Mesenchymal stem cell (in vitro differentiated cells and primary cell): Measurements from ENCODE around the gene IDNK.
A peak's percentile ranks its signal among the peaks of the same experiment; 100 is the strongest.

Experiments
- DNase-seq: peaks from one replicate; pipeline ENCODE4 v3.0.0-alpha.2; 2013
- H2AFZ ChIP-seq: one replicate; pipeline ENCODE4 v1.6.1; 2013; ENCODE audit warnings: low read depth, mild to moderate bottlenecking, control low read depth, inconsistent platforms, low read length, moderate library complexity
- H2AK5ac ChIP-seq: 2 replicates; pipeline ENCODE4 v1.6.1; 2013; ENCODE audit warnings: low read length, moderate library complexity, mild to moderate bottlenecking, inconsistent platforms; ENCODE audit not compliant: severe bottlenecking
- H2BK120ac ChIP-seq: one replicate; pipeline ENCODE4 v1.6.1; 2013; ENCODE audit warnings: low read depth, mild to moderate bottlenecking, inconsistent platforms, low read length, moderate library complexity
- H2BK12ac ChIP-seq, 2 experiments: one replicate each; pipeline ENCODE4 v1.6.1; 2013; ENCODE audit warnings: inconsistent platforms in 2 of 2, low read length in 2 of 2, mild to moderate bottlenecking in 2 of 2, moderate library complexity in 2 of 2, control low read depth in 1 of 2
- H2BK15ac ChIP-seq: one replicate; pipeline ENCODE4 v1.6.1; 2013; ENCODE audit warnings: mild to moderate bottlenecking, low read depth, inconsistent platforms; ENCODE audit not compliant: poor library complexity, severe bottlenecking
- H2BK5ac ChIP-seq: 2 replicates; pipeline ENCODE4 v1.6.1; 2013; ENCODE audit warnings: low read depth, mild to moderate bottlenecking, low read length, control low read depth, inconsistent platforms; ENCODE audit not compliant: poor library complexity, severe bottlenecking
- H3K14ac ChIP-seq, 2 experiments: one replicate each; pipeline ENCODE4 v1.6.1; 2013; ENCODE audit warnings: inconsistent platforms in 2 of 2, low read length in 2 of 2, control low read depth in 1 of 2, mild to moderate bottlenecking in 1 of 2, moderate library complexity in 1 of 2
- H3K18ac ChIP-seq, 2 experiments: one replicate each; pipeline ENCODE4 v1.6.1; 2013; ENCODE audit warnings: inconsistent platforms in 2 of 2, low read length in 2 of 2, control low read depth in 1 of 2, low read depth in 1 of 2, mild to moderate bottlenecking in 1 of 2
- H3K23ac ChIP-seq, 2 experiments: one replicate each; pipeline ENCODE4 v1.6.1; 2013; ENCODE audit warnings: inconsistent platforms in 2 of 2, low read length in 2 of 2, mild to moderate bottlenecking in 2 of 2, moderate library complexity in 2 of 2, control low read depth in 1 of 2
- H3K27ac ChIP-seq: 2 replicates; pipeline ENCODE4 v1.5.1; 2013; ENCODE audit warnings: mild to moderate bottlenecking, moderate library complexity, low read length, control low read depth, inconsistent platforms; ENCODE audit not compliant: poor library complexity, severe bottlenecking
- H3K27me3 ChIP-seq, 2 experiments: 2 replicates each; pipeline versions ENCODE4 v1.6.1 to v1.7.0; 2013; ENCODE audit warnings: low read length in 2 of 2, mild to moderate bottlenecking in 2 of 2, moderate library complexity in 2 of 2, control low read depth in 1 of 2, inconsistent platforms in 1 of 2; ENCODE audit not compliant: control insufficient read depth in 1 of 2, insufficient read depth in 1 of 2
- H3K36me3 ChIP-seq, 2 experiments: 2 replicates each; pipeline versions ENCODE4 v1.6.1 to v1.7.0; 2013; ENCODE audit warnings: low read length in 2 of 2, control low read depth in 1 of 2, inconsistent platforms in 1 of 2, low read depth in 1 of 2, mild to moderate bottlenecking in 1 of 2; ENCODE audit not compliant: insufficient read depth in 2 of 2, control insufficient read depth in 1 of 2
- H3K4ac ChIP-seq, 2 experiments: one replicate each; pipeline ENCODE4 v1.6.1; 2013; ENCODE audit warnings: inconsistent platforms in 2 of 2, low read length in 2 of 2, mild to moderate bottlenecking in 2 of 2, moderate library complexity in 2 of 2, control low read depth in 1 of 2, low read depth in 1 of 2
- H3K4me1 ChIP-seq: 2 replicates; pipeline ENCODE4 v1.6.1; 2013; ENCODE audit warnings: low read depth, low read length, control low read depth; ENCODE audit not compliant: control insufficient read depth, insufficient read depth
- H3K4me2 ChIP-seq: 2 replicates; pipeline ENCODE4 v1.6.1; 2013; ENCODE audit warnings: low read length, mild to moderate bottlenecking, inconsistent platforms; ENCODE audit not compliant: poor library complexity, severe bottlenecking
- H3K4me3 ChIP-seq, 2 experiments: 2 replicates each; pipeline versions ENCODE4 v1.5.1 to v1.7.0; 2013; ENCODE audit warnings: low read length in 2 of 2, mild to moderate bottlenecking in 2 of 2, control low read depth in 1 of 2, low read depth in 1 of 2; ENCODE audit not compliant: insufficient read depth in 1 of 2
- H3K79me1 ChIP-seq: replicated peaks from 2 replicates; pipeline ENCODE4 v1.6.1; 2013; ENCODE audit warnings: mild to moderate bottlenecking, control low read depth, low read length, inconsistent platforms; ENCODE audit not compliant: poor library complexity, severe bottlenecking
- H3K9ac ChIP-seq: 2 replicates; pipeline ENCODE4 v1.7.0; 2013; ENCODE audit warnings: mild to moderate bottlenecking, low read length, moderate library complexity
- H3K9me3 ChIP-seq: 2 replicates; pipeline ENCODE4 v1.7.0; 2013; ENCODE audit warnings: mild to moderate bottlenecking, low read length; ENCODE audit not compliant: control insufficient read depth
- H4K8ac ChIP-seq: one replicate; pipeline ENCODE4 v1.6.1; 2013; ENCODE audit warnings: inconsistent platforms, mild to moderate bottlenecking, low read length, moderate library complexity
- H4K91ac ChIP-seq: one replicate; pipeline ENCODE4 v1.6.1; 2013; ENCODE audit warnings: mild to moderate bottlenecking, low read length, inconsistent platforms
- WGBS: methylation state at CpG from one replicate; pipeline ENCODE4 v1.1.7; 2013; ENCODE audit warnings: mixed read lengths; 5-methylcytosine and 5-hydroxymethylcytosine counted together

IDNK gene

GRCh38 chr9:83584995-83585394 is 37.9 kb upstream of the IDNK start:
- H3K9me3 ChIP-seq: peaks cover 1% of the 10 kb centered on the region
- H2BK15ac ChIP-seq: no peak overlapping the region
- no peaks in the 10 kb centered on the region for H3K4me1 ChIP-seq
- H3K9ac ChIP-seq: no peak overlapping the region
- no peaks in the 10 kb centered on the region for H3K79me1 ChIP-seq
- no peak overlapping the region for H3K4me3 ChIP-seq
- no peak overlapping the region for H3K18ac ChIP-seq
- no peak overlapping the region for H2BK12ac ChIP-seq
- H3K4me2 ChIP-seq: no peak overlapping the region
- no peak overlapping the region for H2AK5ac ChIP-seq
- no peak overlapping the region for H4K8ac ChIP-seq
- DNase-seq: no peak
- H3K23ac ChIP-seq: no peak overlapping the region
- no peaks in the 10 kb centered on the region for H3K27me3 ChIP-seq
- H2BK120ac ChIP-seq: no peak overlapping the region
- no peak overlapping the region for H3K14ac ChIP-seq
- H3K36me3 ChIP-seq: no peaks in the 10 kb centered on the region
- H3K4ac ChIP-seq: no peak overlapping the region
- no peak overlapping the region for H4K91ac ChIP-seq
- no peak overlapping the region for H2BK5ac ChIP-seq
- WGBS: 69% methylated on average over 3 of the region's 4 CpGs
- H2AFZ ChIP-seq: no peak overlapping the region
- H3K27ac ChIP-seq: no peak overlapping the region

- Histone ChIP-seq H3K23ac (no peak overlapping the region), H3K36me3 (no peaks in the 10 kb centered on the region), H3K27ac (no peak overlapping the region), H2AK5ac (no peak overlapping the region), H2BK5ac (no peak overlapping the region), H3K9ac (no peak overlapping the region), H4K91ac (no peak overlapping the region), H3K4me1 (no peaks in the 10 kb centered on the region), H3K4me3 (no peak overlapping the region), H3K9me3 (no peaks in the 10 kb centered on the region), H3K4ac (no peak overlapping the region), H3K27me3 (no peaks in the 10 kb centered on the region), H2BK120ac (no peak overlapping the region), H2AFZ (no peak overlapping the region), H3K4me2 (no peak overlapping the region), H3K14ac (no peak overlapping the region), H3K18ac (no peak overlapping the region), H4K8ac (no peak overlapping the region), H3K79me1 (no peaks in the 10 kb centered on the region), H2BK15ac (no peak overlapping the region), H2BK12ac (no peak overlapping the region)
- no CpG with 5 or more reads among the region's 1 CpG for WGBS
- DNase-seq: no peak
These were observed 34.7 kb upstream of the IDNK start for GRCh38 chr9:83588256-83588655.

GRCh38 chr9:83596899-83597504 is 25.9 kb upstream of the IDNK start:
- Histone ChIP-seq H3K14ac (no peak overlapping the region), H3K4me3 (no peak overlapping the region), H3K18ac (no peak overlapping the region), H2BK5ac (no peak overlapping the region), H2BK15ac (no peak overlapping the region), H4K91ac (no peak overlapping the region), H3K79me1 (no peaks in the 10 kb centered on the region), H3K4me1 (no peaks in the 10 kb centered on the region), H3K23ac (no peak overlapping the region), H4K8ac (no peak overlapping the region), H2AFZ (no peak overlapping the region), H2BK12ac (no peak overlapping the region), H3K4me2 (no peak overlapping the region), H2BK120ac (no peak overlapping the region), H3K9ac (no peak overlapping the region), H3K27me3 (peaks cover 4 to 13% of the 10 kb centered on the region in 2 experiments), H3K36me3 (no peaks in the 10 kb centered on the region), H2AK5ac (no peak overlapping the region), H3K4ac (no peak overlapping the region), H3K9me3 (peaks cover 6% of the 10 kb centered on the region), H3K27ac (no peak overlapping the region)
- peak; percentile 21 for DNase-seq
- WGBS: 30% methylated on average over 3 of the region's 5 CpGs

- no peaks in the 10 kb centered on the region for H3K36me3 ChIP-seq
- H2AFZ ChIP-seq: no peak overlapping the region
- H2BK5ac ChIP-seq: no peak overlapping the region
- no peak overlapping the region for H3K4ac ChIP-seq
- no peak overlapping the region for H2BK15ac ChIP-seq
- H3K9me3 ChIP-seq: peaks cover 6% of the 10 kb centered on the region
- no peak overlapping the region for H3K18ac ChIP-seq
- H4K8ac ChIP-seq: no peak overlapping the region
- H3K27me3 ChIP-seq: peaks cover 4 to 17% of the 10 kb centered on the region in 2 experiments
- no peak overlapping the region for H3K14ac ChIP-seq
- no CpG with 5 or more reads among the region's 1 CpG for WGBS
- H2BK12ac ChIP-seq: no peak overlapping the region
- no peak overlapping the region for H3K4me2 ChIP-seq
- peak; percentile 51 for DNase-seq
- H3K4me1 ChIP-seq: no peaks in the 10 kb centered on the region
- no peak overlapping the region for H3K27ac ChIP-seq
- H3K4me3 ChIP-seq: no peak overlapping the region
- no peaks in the 10 kb centered on the region for H3K79me1 ChIP-seq
- H3K9ac ChIP-seq: no peak overlapping the region
- H2AK5ac ChIP-seq: no peak overlapping the region
- H4K91ac ChIP-seq: no peak overlapping the region
- H2BK120ac ChIP-seq: no peak overlapping the region
- no peak overlapping the region for H3K23ac ChIP-seq
These were observed 24.5 kb upstream of the IDNK start for GRCh38 chr9:83598487-83598886.
